Measurements from ENCODE around the gene TAF6L. TPM values are rescaled to one million over a fixed set of nuclear protein-coding genes. Genes with fewer than 3 reads are reported as not detected.

TAF6L gene
- polyA plus RNA-seq, 1 donor from 2014 or later: 55.2 TPM

DNA sequence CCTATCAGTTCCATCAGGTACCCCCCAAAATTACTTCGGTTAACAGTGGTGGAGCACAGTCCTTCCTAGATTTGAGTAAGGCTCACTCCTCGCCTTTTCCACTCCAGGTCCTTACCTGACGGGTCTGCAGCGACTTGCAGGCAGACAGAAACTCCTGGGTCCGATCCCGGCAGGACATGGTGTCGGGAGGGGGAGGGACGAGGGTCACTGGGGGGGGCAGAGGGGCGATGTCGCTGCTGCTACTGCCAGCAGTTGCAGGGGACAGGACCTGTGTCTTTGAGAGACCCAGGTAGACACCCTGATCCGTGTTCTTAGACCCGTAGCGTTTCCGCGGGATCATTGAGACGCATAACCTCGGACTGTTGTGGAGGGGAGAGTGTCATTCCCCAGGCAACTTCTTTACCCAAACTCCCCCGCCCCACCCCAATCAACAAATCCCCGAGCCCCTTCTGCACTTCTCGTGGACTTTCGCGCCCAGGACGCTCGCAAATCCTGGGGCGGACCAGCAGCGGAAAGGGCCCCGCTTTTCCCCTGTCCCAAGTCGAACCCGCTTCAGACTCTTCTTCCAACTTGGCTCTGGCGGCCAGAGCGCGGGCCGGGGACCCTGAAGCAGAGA is 59.8 kb downstream of the TAF6L start:
- H3F3A ChIP-seq (ENCODE audit: insufficient read depth, low read length, poor library complexity, severe bottlenecking): no peaks in the 10 kb centered on the region
- H3K9me2 ChIP-seq (ENCODE audit: insufficient read depth, low read length): no peaks in the 10 kb centered on the region
- peak overlapping the region; percentile 95 for H3K9ac ChIP-seq (ENCODE audit: low read length)
- peak overlapping the region; percentile 72 for H3K4me2 ChIP-seq (ENCODE audit: low read length)
- peaks cover 32% of the 10 kb centered on the region for H3K79me2 ChIP-seq (replicated peaks; ENCODE audit: insufficient read depth, low read length)
- no peaks in the 10 kb centered on the region for H4K20me1 ChIP-seq (ENCODE audit: insufficient read depth)
- peak overlapping the region; percentile 91 for H3K27ac ChIP-seq (ENCODE audit: low read length)
- TF ChIP-seq RAD21 (conservative IDR thresholded peaks at IDR 0.05): no peak
- TF ChIP-seq, protein P1, sequence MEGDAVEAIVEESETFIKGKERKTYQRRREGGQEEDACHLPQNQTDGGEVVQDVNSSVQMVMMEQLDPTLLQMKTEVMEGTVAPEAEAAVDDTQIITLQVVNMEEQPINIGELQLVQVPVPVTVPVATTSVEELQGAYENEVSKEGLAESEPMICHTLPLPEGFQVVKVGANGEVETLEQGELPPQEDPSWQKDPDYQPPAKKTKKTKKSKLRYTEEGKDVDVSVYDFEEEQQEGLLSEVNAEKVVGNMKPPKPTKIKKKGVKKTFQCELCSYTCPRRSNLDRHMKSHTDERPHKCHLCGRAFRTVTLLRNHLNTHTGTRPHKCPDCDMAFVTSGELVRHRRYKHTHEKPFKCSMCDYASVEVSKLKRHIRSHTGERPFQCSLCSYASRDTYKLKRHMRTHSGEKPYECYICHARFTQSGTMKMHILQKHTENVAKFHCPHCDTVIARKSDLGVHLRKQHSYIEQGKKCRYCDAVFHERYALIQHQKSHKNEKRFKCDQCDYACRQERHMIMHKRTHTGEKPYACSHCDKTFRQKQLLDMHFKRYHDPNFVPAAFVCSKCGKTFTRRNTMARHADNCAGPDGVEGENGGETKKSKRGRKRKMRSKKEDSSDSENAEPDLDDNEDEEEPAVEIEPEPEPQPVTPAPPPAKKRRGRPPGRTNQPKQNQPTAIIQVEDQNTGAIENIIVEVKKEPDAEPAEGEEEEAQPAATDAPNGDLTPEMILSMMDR (IDR thresholded peaks at IDR 0.05; ENCODE audit: poor library complexity, severe bottlenecking): no peak
- no peaks in the 10 kb centered on the region for H3K27me3 ChIP-seq (ENCODE audit: insufficient read depth, low read depth, low read length)
- no peaks in the 10 kb centered on the region for H3K9me3 ChIP-seq (ENCODE audit: low read length)
- no peaks in the 10 kb centered on the region for H3K36me3 ChIP-seq (ENCODE audit: insufficient read depth, low read length)
- H2AFZ ChIP-seq (ENCODE audit: low read depth, low read length): peak overlapping the region; percentile 33
- H3K4me3 ChIP-seq (ENCODE audit: low read length): peak overlapping the region; percentile 98

- H3K36me3 ChIP-seq (ENCODE audit: insufficient read depth, low read length): no peaks in the 10 kb centered on the region
- peak within 1 kb of the TSS; percentile 91 for H3K27ac ChIP-seq (ENCODE audit: low read length)
- H3K9me2 ChIP-seq (ENCODE audit: insufficient read depth, low read length): no peaks in the 10 kb centered on the region
- H3K4me3 ChIP-seq (ENCODE audit: low read length): peak within 1 kb of the TSS; percentile 98
- no peaks in the 10 kb centered on the region for H3F3A ChIP-seq (ENCODE audit: insufficient read depth, low read length, poor library complexity, severe bottlenecking)
- peaks cover 32% of the 10 kb centered on the region for H3K79me2 ChIP-seq (replicated peaks; ENCODE audit: insufficient read depth, low read length)
- TF ChIP-seq MXI1 (conservative IDR thresholded peaks at IDR 0.05; ENCODE audit: poor library complexity, severe bottlenecking) (peak; percentile 64), TAF1 (IDR thresholded peaks at IDR 0.05; ENCODE audit: low read depth) (peak; percentile 97), RAD21 (conservative IDR thresholded peaks at IDR 0.05) (peak; percentile 6), SMC3 (conservative IDR thresholded peaks at IDR 0.05; ENCODE audit: poor library complexity) (peak; percentile 30), EP300 (conservative IDR thresholded peaks at IDR 0.05; ENCODE audit: poor library complexity, severe bottlenecking) (peak; percentile 58), REST (IDR thresholded peaks at IDR 0.05; ENCODE audit: borderline replicate concordance) (peak; percentile 94), POLR2AphosphoS5 (IDR thresholded peaks at IDR 0.05) (peak; percentile 98), EZH2 (IDR thresholded peaks at IDR 0.05; ENCODE audit: borderline replicate concordance, insufficient read depth, low read length, poor library complexity, severe bottlenecking) (no peak)
- TF ChIP-seq, protein P1 (IDR thresholded peaks at IDR 0.05; ENCODE audit: poor library complexity, severe bottlenecking): no peak
- no peaks in the 10 kb centered on the region for H3K27me3 ChIP-seq (ENCODE audit: insufficient read depth, low read depth, low read length)
- H3K9ac ChIP-seq (ENCODE audit: low read length): peak within 1 kb of the TSS; percentile 95
- H2AFZ ChIP-seq (ENCODE audit: low read depth, low read length): peak within 1 kb of the TSS; percentile 49
- H3K9me3 ChIP-seq (ENCODE audit: low read length): no peaks in the 10 kb centered on the region
- H4K20me1 ChIP-seq (ENCODE audit: insufficient read depth): no peaks in the 10 kb centered on the region
- peak within 1 kb of the TSS; percentile 80 for H3K4me2 ChIP-seq (ENCODE audit: low read length)
These were observed 60.5 kb downstream of the TAF6L start, which contains the start of gene STX5 for GRCh38 chr11:62831520-62832335. TSS of gene STX5 (minus strand) at chr11:62832051. CDS start at chr11:62831243, 808 bp downstream.

Measured in neural cell (in vitro differentiated cells).